Peyer's patch (tissue), 4 donors: ENCODE measurements around the gene LRRC8C. TPM values are rescaled to one million over a fixed set of nuclear protein-coding genes. Genes with fewer than 3 reads are reported as not detected.

Experiments
- DNase-seq, 3 donors: peaks; one replicate each; pipeline ENCODE4 v3.0.0-alpha.2; 2017 to 2019
- H3K27ac ChIP-seq, 4 donors: fragments of 200-600 bp; sonication (generic); one replicate each; pipeline ENCODE4 v1.5.1; 2016 to 2019
- H3K27me3 ChIP-seq, 2 donors: fragments of 200-600 bp; sonication (generic); one replicate each; pipeline ENCODE4 v1.5.1; 2019
- H3K36me3 ChIP-seq, 3 donors: fragments of 200-600 bp; sonication (generic); one replicate each; pipeline ENCODE4 v1.5.1; 2016 to 2019
- H3K4me1 ChIP-seq, 4 donors: fragments of 200-600 bp; sonication (generic); one replicate each; pipeline ENCODE4 v1.5.1; 2016 to 2019
- H3K4me3 ChIP-seq, 4 donors: fragments of 200-600 bp; sonication (generic); 1 replicate in 3 of 4; 2 replicates in 1 of 4; pipeline ENCODE4 v1.5.1; 2016 to 2019; ENCODE audit warnings: mild to moderate bottlenecking in 1 of 4
- H3K9me3 ChIP-seq, 4 donors: fragments of 200-600 bp; sonication (generic); one replicate each; pipeline ENCODE4 v1.5.1; 2016 to 2019; ENCODE audit warnings: mild to moderate bottlenecking in 1 of 4
- POLR2A ChIP-seq, 2 donors: fragments of 450-650 bp; IDR thresholded peaks; one replicate each; pipeline ENCODE4 v1.5.1; 2017; ENCODE audit warnings: antibody characterized with exemption in 2 of 2, mild to moderate bottlenecking in 2 of 2, moderate library complexity in 2 of 2
- total RNA-seq, 4 donors: library from RNA; depleted of rRNA; stranded (reverse); fragments of >200 nt; gene quantifications; one replicate each; pipeline ENCODE4 v1.1.0, GENCODE V29; 2016
- TF ChIP-seq, protein P1 (sequence below), 6 experiments: fragments of 450-650 bp in 4 of 6; fragments of 200-600 bp in 2 of 6; sonication (generic) in 1 of 6; IDR thresholded peaks; one replicate each; pipeline ENCODE4 v1.5.1; 2017 to 2019; ENCODE audit warnings: antibody characterized with exemption in 6 of 6, mild to moderate bottlenecking in 3 of 6, moderate library complexity in 1 of 6

The LRRC8C gene
- total RNA-seq, 4 donors from 2014 or later: 2.5 to 9.9 (median 4.0) TPM

DNA sequence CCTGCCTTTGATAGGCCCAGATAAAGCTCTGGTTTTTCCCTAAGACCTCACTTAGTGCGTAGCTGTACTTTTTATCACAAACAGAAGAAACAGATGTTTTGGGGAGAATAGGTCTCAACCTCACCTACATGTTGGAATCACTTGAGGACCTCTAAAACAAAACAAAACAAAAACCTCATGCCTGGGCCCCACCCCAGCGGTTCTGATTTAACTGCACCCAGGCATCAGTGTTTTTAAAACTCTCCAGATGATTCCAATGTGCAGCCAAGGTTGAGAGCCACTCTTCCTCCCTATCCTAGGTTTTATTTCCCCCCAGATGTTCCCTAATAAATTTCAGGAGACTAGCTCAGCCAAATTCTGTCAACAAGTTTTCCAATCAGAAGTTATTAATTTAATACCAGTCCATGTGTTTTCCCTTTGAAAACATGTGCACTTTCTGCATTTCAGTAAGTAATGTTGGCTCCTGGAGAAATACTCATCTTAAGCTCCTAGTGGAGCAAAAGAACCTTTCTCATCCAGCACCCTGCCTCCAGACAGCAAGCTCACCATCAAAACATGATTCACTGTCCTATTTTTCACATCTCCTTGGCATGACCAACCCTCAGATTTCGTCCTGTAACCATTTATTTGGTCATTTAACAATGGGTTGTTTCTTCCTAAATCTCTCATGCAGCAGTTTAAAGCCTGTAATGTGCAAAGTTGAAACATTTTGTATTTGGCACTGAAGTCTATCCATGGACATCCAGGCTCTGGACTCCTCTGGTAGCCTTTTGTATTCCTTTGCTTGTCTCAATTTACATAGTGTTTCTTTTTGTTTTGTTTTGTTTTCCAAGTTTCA lies 27.5 kb downstream of the LRRC8C start:
- H3K4me1 ChIP-seq: peaks cover 0 to 5% (median 0%) of the 10 kb centered on the region in 4 donors
- TF ChIP-seq POLR2A (IDR thresholded peaks at IDR 0.05): no peak
- TF ChIP-seq, protein P1, sequence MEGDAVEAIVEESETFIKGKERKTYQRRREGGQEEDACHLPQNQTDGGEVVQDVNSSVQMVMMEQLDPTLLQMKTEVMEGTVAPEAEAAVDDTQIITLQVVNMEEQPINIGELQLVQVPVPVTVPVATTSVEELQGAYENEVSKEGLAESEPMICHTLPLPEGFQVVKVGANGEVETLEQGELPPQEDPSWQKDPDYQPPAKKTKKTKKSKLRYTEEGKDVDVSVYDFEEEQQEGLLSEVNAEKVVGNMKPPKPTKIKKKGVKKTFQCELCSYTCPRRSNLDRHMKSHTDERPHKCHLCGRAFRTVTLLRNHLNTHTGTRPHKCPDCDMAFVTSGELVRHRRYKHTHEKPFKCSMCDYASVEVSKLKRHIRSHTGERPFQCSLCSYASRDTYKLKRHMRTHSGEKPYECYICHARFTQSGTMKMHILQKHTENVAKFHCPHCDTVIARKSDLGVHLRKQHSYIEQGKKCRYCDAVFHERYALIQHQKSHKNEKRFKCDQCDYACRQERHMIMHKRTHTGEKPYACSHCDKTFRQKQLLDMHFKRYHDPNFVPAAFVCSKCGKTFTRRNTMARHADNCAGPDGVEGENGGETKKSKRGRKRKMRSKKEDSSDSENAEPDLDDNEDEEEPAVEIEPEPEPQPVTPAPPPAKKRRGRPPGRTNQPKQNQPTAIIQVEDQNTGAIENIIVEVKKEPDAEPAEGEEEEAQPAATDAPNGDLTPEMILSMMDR (IDR thresholded peaks at IDR 0.05): no peak
- no peak for DNase-seq
- H3K27me3 ChIP-seq: no peaks in the 10 kb centered on the region
- H3K4me3 ChIP-seq: no peak overlapping the region
- no peaks in the 10 kb centered on the region for H3K9me3 ChIP-seq
- H3K27ac ChIP-seq: no peak overlapping the region
- no peaks in the 10 kb centered on the region for H3K36me3 ChIP-seq

DNA sequence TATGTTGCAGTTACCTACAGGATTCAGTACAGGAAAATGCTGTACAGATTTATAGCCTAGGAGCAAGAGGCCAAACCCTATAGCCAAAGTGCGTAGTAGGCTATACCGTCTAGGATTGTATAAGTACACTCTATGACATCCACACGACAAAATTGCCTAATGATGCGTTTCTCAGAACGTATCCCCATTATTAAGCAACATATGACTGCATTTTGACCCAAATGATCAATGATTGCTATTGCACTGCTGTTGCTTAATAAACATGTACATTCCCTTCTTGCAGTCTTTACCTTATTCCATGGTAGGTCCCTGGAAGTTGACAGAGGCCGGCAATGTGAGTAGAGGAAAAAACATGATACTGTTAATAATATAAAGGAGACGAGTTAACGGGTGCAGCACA lies 33.0 kb downstream of the LRRC8C start:
- DNase-seq: no peak
- Histone ChIP-seq H3K36me3 (no peaks in the 10 kb centered on the region), H3K9me3 (no peaks in the 10 kb centered on the region), H3K27ac (no peak overlapping the region), H3K27me3 (no peaks in the 10 kb centered on the region), H3K4me3 (no peak overlapping the region), H3K4me1 (no peaks in the 10 kb centered on the region)
- no peak for TF ChIP-seq POLR2A (IDR thresholded peaks at IDR 0.05)
- TF ChIP-seq, protein P1 (IDR thresholded peaks at IDR 0.05): no peak

DNA sequence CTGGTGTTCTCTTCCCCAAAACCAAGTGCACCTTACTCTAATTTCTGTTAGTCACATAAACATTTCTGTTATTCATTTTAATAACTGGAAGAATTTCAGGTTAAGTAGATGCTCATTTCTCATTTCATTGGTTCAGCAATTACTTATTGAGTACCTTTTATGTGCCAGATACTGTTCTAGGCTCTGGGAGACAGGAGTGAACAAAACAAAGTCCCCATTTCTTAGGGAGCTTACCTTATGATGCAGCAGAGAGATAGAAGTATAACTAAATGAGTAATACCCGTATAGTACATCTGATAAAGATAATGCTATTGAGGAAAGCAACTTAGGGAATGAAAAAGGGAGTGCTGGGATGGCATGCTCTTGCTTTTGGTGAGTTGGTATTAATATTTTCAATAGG lies 33.7 kb downstream of the LRRC8C start:
- Histone ChIP-seq H3K4me3 (no peak overlapping the region), H3K4me1 (no peaks in the 10 kb centered on the region), H3K36me3 (no peaks in the 10 kb centered on the region), H3K9me3 (no peaks in the 10 kb centered on the region), H3K27ac (no peak overlapping the region), H3K27me3 (no peaks in the 10 kb centered on the region)
- TF ChIP-seq, protein P1 (IDR thresholded peaks at IDR 0.05): no peak
- no peak for DNase-seq

DNA sequence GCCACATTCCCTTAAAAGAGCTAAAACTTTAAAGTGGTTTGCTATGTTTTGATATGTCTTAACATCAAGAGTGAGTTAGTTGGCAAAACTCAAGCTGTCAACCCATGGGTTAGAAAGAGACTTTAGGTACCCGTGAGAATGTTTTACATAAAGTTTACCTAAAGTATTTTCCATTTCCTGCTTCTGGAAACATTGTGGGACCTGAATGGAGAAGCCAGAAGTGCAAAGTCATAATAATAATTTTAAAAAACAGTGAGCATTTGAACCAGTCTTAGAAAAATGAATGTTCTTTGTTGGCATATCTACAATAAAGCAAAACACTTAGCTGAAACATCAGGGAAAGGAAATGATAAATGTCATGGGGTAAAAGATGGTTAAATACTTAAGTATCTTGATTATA lies 34.8 kb downstream of the LRRC8C start:
- H3K27me3 ChIP-seq: no peaks in the 10 kb centered on the region
- no peaks in the 10 kb centered on the region for H3K36me3 ChIP-seq
- H3K27ac ChIP-seq: no peak overlapping the region
- DNase-seq: no peak
- no peaks in the 10 kb centered on the region for H3K9me3 ChIP-seq
- TF ChIP-seq, protein P1 (IDR thresholded peaks at IDR 0.05): no peak
- no peak for TF ChIP-seq POLR2A (IDR thresholded peaks at IDR 0.05)
- no peaks in the 10 kb centered on the region for H3K4me1 ChIP-seq
- no peak overlapping the region for H3K4me3 ChIP-seq

DNA sequence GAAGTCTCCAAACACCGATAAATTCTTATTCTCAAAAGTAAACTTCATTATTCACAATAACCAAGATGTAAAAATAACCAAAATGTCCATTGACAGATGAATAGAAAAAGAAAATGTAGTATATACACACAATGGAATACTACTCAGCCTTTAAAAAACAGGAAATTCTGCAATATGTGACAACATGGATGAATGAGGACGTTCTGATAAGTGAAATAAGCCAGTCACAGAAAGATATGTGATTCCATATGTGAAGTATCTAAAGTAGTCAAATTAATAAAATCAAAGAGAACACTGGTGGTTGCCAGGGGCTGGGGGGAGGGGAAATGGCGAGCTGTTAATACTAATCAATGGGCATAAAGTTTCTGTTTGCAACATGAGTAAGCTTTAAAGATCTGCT lies 36.0 kb downstream of the LRRC8C start:
- H3K9me3 ChIP-seq: no peaks in the 10 kb centered on the region
- H3K36me3 ChIP-seq: no peaks in the 10 kb centered on the region
- H3K27me3 ChIP-seq: no peaks in the 10 kb centered on the region
- no peak for TF ChIP-seq POLR2A (IDR thresholded peaks at IDR 0.05)
- TF ChIP-seq, protein P1 (IDR thresholded peaks at IDR 0.05): no peak
- no peak overlapping the region for H3K27ac ChIP-seq
- no peak overlapping the region for H3K4me3 ChIP-seq
- no peaks in the 10 kb centered on the region for H3K4me1 ChIP-seq
- DNase-seq: no peak
